ENCODE data around the gene NOP16.

Gene NOP16

GRCh38 chr5:176392526-176392925, 4.1 kb upstream of the NOP16 start (continued):
- no peak for TF ChIP-seq ZNF426 (tag by site-specific recombination; IDR thresholded peaks at IDR 0.05)
- TF ChIP-seq ZNF776 (tag by site-specific recombination; IDR thresholded peaks at IDR 0.05; ENCODE audit: borderline replicate concordance): no peak

- Histone ChIP-seq H3K27ac (ENCODE audit: extremely low read depth, low read depth, low read length) (no peak overlapping the region), H3K36me3 (ENCODE audit: control insufficient read depth in 2 of 2, insufficient read depth in 1 of 2, low read length in 2 of 2) (peaks cover 0 to 53% of the 10 kb centered on the region in 2 experiments; a peak in 2 of 3 replicates), H3K9me3 (ENCODE audit: control insufficient read depth, insufficient read depth, low read depth, low read length) (no peaks in the 10 kb centered on the region), H3K4me3 (ENCODE audit: low read depth, low read length) (no peak overlapping the region), H3K4me1 (ENCODE audit: control insufficient read depth, insufficient read depth, low read length) (0 out of 2 replicates have a peak, but pooled peaks cover 3% of the 10 kb centered on the region)
- ChIA-PET POLR2A (interaction anchor here (0.5 kb wide), 1 partner anchor 17 kb away, joined by 4 read pairs; no protein-coding TSS in a partner anchor), CTCF (interaction anchor here (0.6 to 1.1 kb wide), 2 partner anchors 13 to 37 kb away, joined by 3 to 9 read pairs; no protein-coding TSS in a partner anchor)
- TF ChIP-seq ZNF654 (tag by site-specific recombination; IDR thresholded peaks at IDR 0.05; ENCODE audit: low read depth) (no peak), ZNF580 (tag by site-specific recombination; IDR thresholded peaks at IDR 0.05) (no peak), ZNF544 (tag by site-specific recombination; IDR thresholded peaks at IDR 0.05) (no peak), ZNF37A (tag by site-specific recombination; IDR thresholded peaks at IDR 0.05) (no peak), ZNF202 (tag by site-specific recombination; IDR thresholded peaks at IDR 0.05; ENCODE audit: borderline replicate concordance) (no peak), ZNF529 (tag by site-specific recombination; IDR thresholded peaks at IDR 0.05; ENCODE audit: insufficient replicate concordance) (no peak), ZXDB (tag by site-specific recombination; IDR thresholded peaks at IDR 0.05) (no peak), BCL6B (tag by site-specific recombination; IDR thresholded peaks at IDR 0.05) (no peak), ZBTB1 (tag by site-specific recombination; IDR thresholded peaks at IDR 0.05) (no peak), ZNF701 (tag by site-specific recombination; IDR thresholded peaks at IDR 0.05) (no peak), BCL11A (tag by site-specific recombination; IDR thresholded peaks at IDR 0.05; ENCODE audit: low read depth) (no peak), YY2 (tag by site-specific recombination; IDR thresholded peaks at IDR 0.05) (no peak), ZNF423 (tag by site-specific recombination; IDR thresholded peaks at IDR 0.05) (no peak)
Observed at GRCh38 chr5:176391999-176392398, 3.6 kb upstream of the NOP16 start.

- H3K4me3 ChIP-seq (ENCODE audit: low read depth, low read length): no peak overlapping the region
- peaks cover 0 to 56% of the 10 kb centered on the region in 2 experiments; a peak in 2 of 3 replicates for H3K36me3 ChIP-seq (ENCODE audit: control insufficient read depth in 2 of 2, insufficient read depth in 1 of 2, low read length in 2 of 2)
- ChIA-PET POLR2A (interaction anchor here (1.5 kb wide), 1 partner anchor 56 kb away, joined by 4 read pairs; the partner anchor contains the start of gene FAF2), CTCF (interaction anchor here (1.1 kb wide), 1 partner anchor 14 kb away, joined by 3 read pairs; no protein-coding TSS in a partner anchor)
- TF ChIP-seq MZF1 (tag by site-specific recombination; IDR thresholded peaks at IDR 0.05; ENCODE audit: borderline replicate concordance) (no peak), ZNF664 (tag by site-specific recombination; IDR thresholded peaks at IDR 0.05) (no peak), ZNF610 (tag by site-specific recombination; IDR thresholded peaks at IDR 0.05; ENCODE audit: borderline replicate concordance) (no peak), ZNF16 (tag by site-specific recombination; IDR thresholded peaks at IDR 0.05; ENCODE audit: low read depth) (no peak)
- no peaks in the 10 kb centered on the region for H3K9me3 ChIP-seq (ENCODE audit: control insufficient read depth, insufficient read depth, low read depth, low read length)
- no peak overlapping the region for H3K27ac ChIP-seq (ENCODE audit: extremely low read depth, low read depth, low read length)
- H3K4me1 ChIP-seq (ENCODE audit: control insufficient read depth, insufficient read depth, low read length): 0 out of 2 replicates have a peak, but pooled peaks cover 3% of the 10 kb centered on the region
Observed at GRCh38 chr5:176391479-176391878, 3.1 kb upstream of the NOP16 start.

Measured in HEK293 (cell line).